HG03558 (cell line): ENCODE results near the gene KAT6B.

Experiments used
- ATAC-seq: cut with Tn5 transposase; IDR thresholded peaks from one replicate; pipeline ENCODE4 v1.9.1; 2021; ENCODE audit warnings: moderate number of reproducible peaks; ENCODE audit not compliant: unreplicated experiment; ENCODE audit errors: extremely low read depth

KAT6B gene

GRCh38 chr10:75079436-75080083, 253.2 kb downstream of the KAT6B start:
- no peak for ATAC-seq

- ATAC-seq = no peak
Observed at GRCh38 chr10:75080554-75080953, 254.2 kb downstream of the KAT6B start.

- no peak for ATAC-seq
Observed at GRCh38 chr10:75081379-75081778, 255.0 kb downstream of the KAT6B start.
